Stimulated activated CD8-positive, alpha-beta memory T cell treated with anti-CD3 and anti-CD28 coated beads, Interleukin-7, amount 100 ng/mL, for 1 hour (primary cell): ENCODE results near the gene RNF214.
A peak's percentile ranks its signal among the peaks of the same experiment; 100 is the strongest.
"Not testable (repeated sequence)": the region's sequence is repeated elsewhere in the genome, so short reads cannot be mapped to it uniquely, and the experiment has no call there.

Source experiments
- DNase-seq, 2 donors: peaks; one replicate each; pipeline ENCODE4 v3.0.0-alpha.2; 2020; ENCODE audit warnings: low read depth in 2 of 2

The RNF214 gene

GRCh38 chr11:117230999-117231841 is 1.3 kb upstream of the RNF214 start:
- no peak for DNase-seq

GRCh38 chr11:117231842-117232091 is 704 bp upstream of the RNF214 start, which contains the start of gene PCSK7:
Gene PCSK7 (minus strand): TSS chr11:117232073. CDS start chr11:117229844, 2,229 bp downstream.
- peak in 1 of 2 donors; percentile 31 for DNase-seq

GRCh38 chr11:117232911-117233409 is 489 bp downstream of the RNF214 start:
- no peak for DNase-seq

- DNase-seq, result no peak
Observed at GRCh38 chr11:117238221-117238620, 5.8 kb downstream of the RNF214 start.

- no peak for DNase-seq
Observed at GRCh38 chr11:117239295-117239694, 6.8 kb downstream of the RNF214 start.

GRCh38 chr11:117248341-117248740 is 15.9 kb downstream of the RNF214 start:
- DNase-seq, result no peak

GRCh38 chr11:117249571-117249970 is 17.1 kb downstream of the RNF214 start:
- no peak for DNase-seq

- DNase-seq, result no peak
Observed at GRCh38 chr11:117251506-117251905, 19.0 kb downstream of the RNF214 start.

- DNase-seq, result no peak
Observed at GRCh38 chr11:117255966-117256365, 23.5 kb downstream of the RNF214 start.

- DNase-seq, result no peak
Observed at GRCh38 chr11:117256573-117256972, 24.1 kb downstream of the RNF214 start.

GRCh38 chr11:117258576-117258975 is 26.1 kb downstream of the RNF214 start:
- no peak for DNase-seq

- no peak for DNase-seq
Observed at GRCh38 chr11:117259417-117259816, 26.9 kb downstream of the RNF214 start.

- DNase-seq, result not testable (repeated sequence)
Observed at GRCh38 chr11:117264624-117265323, 32.3 kb downstream of the RNF214 start.

- DNase-seq, result no peak
Observed at GRCh38 chr11:117265745-117266144, 33.3 kb downstream of the RNF214 start.

GRCh38 chr11:117269856-117270255 is 37.4 kb downstream of the RNF214 start:
- DNase-seq, result no peak

- DNase-seq, result no peak
Observed at GRCh38 chr11:117271208-117271607, 38.7 kb downstream of the RNF214 start.

GRCh38 chr11:117272175-117272574 is 39.7 kb downstream of the RNF214 start:
- not testable (repeated sequence) for DNase-seq

GRCh38 chr11:117273550-117274289 is 41.2 kb downstream of the RNF214 start:
- DNase-seq, result no peak

GRCh38 chr11:117278347-117278746 is 45.9 kb downstream of the RNF214 start:
- no peak for DNase-seq

- DNase-seq, result no peak
Observed at GRCh38 chr11:117279711-117280376, 47.4 kb downstream of the RNF214 start.

- no peak for DNase-seq
Observed at GRCh38 chr11:117281159-117281558, 48.7 kb downstream of the RNF214 start.

- no peak for DNase-seq
Observed at GRCh38 chr11:117281869-117282268, 49.4 kb downstream of the RNF214 start.
